B cell (primary cell): ENCODE results near the gene SEZ6L2. TPM values are rescaled to one million over a fixed set of nuclear protein-coding genes. Genes with fewer than 3 reads are reported as not detected.

Source experiments
- ATAC-seq: fragments of 200-7000 bp; cut with Tn5 transposase; one replicate; pipeline ENCODE4 v1.10.0; 2021; ENCODE audit warnings: low read depth, mild to moderate bottlenecking, moderate number of reproducible peaks, moderate library complexity
- CTCF ChIA-PET: fragments of 350-600 bp; sonication (Branson Sonifier 250); formaldehyde crosslinking; loops from one replicate; lab custom pipeline; 2021; ENCODE audit warnings: antibody characterized with exemption, inconsistent platforms; lab: Charles Lee
- POLR2A ChIA-PET: fragments of 350-600 bp; sonication (Branson Sonifier 250); formaldehyde crosslinking; loops from one replicate; lab custom pipeline; 2021; ENCODE audit warnings: antibody characterized with exemption; lab: Charles Lee
- DNase-seq: peaks from one replicate; pipeline ENCODE4 v3.0.0; 2013
- H2AFZ ChIP-seq: 2 replicates; pipeline ENCODE4 v1.6.1; 2012; ENCODE audit warnings: mild to moderate bottlenecking, low read depth, low read length; ENCODE audit not compliant: insufficient read depth, poor library complexity, severe bottlenecking
- H3K27ac ChIP-seq, 2 donors: 1 replicate in 1 of 2; 2 replicates in 1 of 2; pipeline ENCODE4 v1.5.1; 2012 to 2013; ENCODE audit warnings: low read length in 2 of 2, mild to moderate bottlenecking in 2 of 2, moderate library complexity in 1 of 2
- H3K27me3 ChIP-seq, 4 experiments: fragments of 200-600 bp in 1 of 4; sonication (generic) in 1 of 4; replicated peaks in 1 of 4; 1 replicate in 2 of 4; 2 replicates in 2 of 4; pipeline versions ENCODE4 v1.6.1 to v1.7.0; 2013 to 2016; ENCODE audit warnings: low read length in 3 of 4, mild to moderate bottlenecking in 2 of 4, mixed read lengths in 1 of 4, moderate library complexity in 1 of 4; ENCODE audit not compliant: insufficient read depth in 4 of 4, control insufficient read depth in 3 of 4; ENCODE audit errors: control extremely low read depth in 1 of 4
- H3K36me3 ChIP-seq, 2 experiments: replicated peaks in 1 of 2; 1 replicate in 1 of 2; 2 replicates in 1 of 2; pipeline versions ENCODE4 v1.6.1 to v1.7.1; 2013; ENCODE audit warnings: low read length in 1 of 2; ENCODE audit not compliant: insufficient read depth in 2 of 2, control insufficient read depth in 1 of 2; ENCODE audit errors: control extremely low read depth in 1 of 2, extremely low read depth in 1 of 2
- H3K4me1 ChIP-seq, 2 donors: fragments of 200-600 bp in 1 of 2; sonication (generic) in 1 of 2; 1 replicate in 1 of 2; 2 replicates in 1 of 2; pipeline versions ENCODE4 v1.5.1 to v1.6.1; 2013 to 2017; ENCODE audit warnings: low read length in 2 of 2; ENCODE audit not compliant: control insufficient read depth in 2 of 2, insufficient read depth in 2 of 2
- H3K4me2 ChIP-seq: replicated peaks from 2 replicates; pipeline ENCODE3; 2012; ENCODE audit warnings: mild to moderate bottlenecking, low read depth, low read length; ENCODE audit not compliant: poor library complexity, severe bottlenecking
- H3K4me3 ChIP-seq, 5 experiments: fragments of 200-600 bp in 1 of 5; sonication (generic) in 1 of 5; 1 replicate in 3 of 5; 2 replicates in 2 of 5; pipeline versions ENCODE4 v1.5.1 to v1.7.0; 2011 to 2016; ENCODE audit warnings: low read length in 4 of 5, mild to moderate bottlenecking in 4 of 5, low read depth in 2 of 5, control low read depth in 1 of 5, moderate library complexity in 1 of 5; ENCODE audit not compliant: insufficient read depth in 1 of 5; ENCODE audit errors: control extremely low read depth in 1 of 5, extremely low read depth in 1 of 5
- H3K79me2 ChIP-seq: fragments of 200-600 bp; sonication (generic); one replicate; pipeline ENCODE4 v1.6.0; 2016; ENCODE audit warnings: low read length; ENCODE audit not compliant: control insufficient read depth, insufficient read depth
- H3K9ac ChIP-seq: fragments of 200-600 bp; sonication (generic); 2 replicates; pipeline ENCODE4 v1.6.1; 2017; ENCODE audit warnings: mild to moderate bottlenecking, low read length, moderate library complexity
- H3K9me3 ChIP-seq, 3 donors: one replicate each; pipeline versions ENCODE4 v1.6.1 to v1.7.1; 2013; ENCODE audit warnings: low read length in 2 of 3; ENCODE audit not compliant: control insufficient read depth in 2 of 3, insufficient read depth in 1 of 3; ENCODE audit errors: control extremely low read depth in 1 of 3
- H4K20me1 ChIP-seq: 2 replicates; pipeline ENCODE4 v1.6.0; 2012; ENCODE audit warnings: mild to moderate bottlenecking, low read length; ENCODE audit not compliant: insufficient read depth, control insufficient read depth, poor library complexity, severe bottlenecking
- H3K27ac Mint-ChIP-seq: one replicate; pipeline ENCODE4 v1.8.0; 2021; ENCODE audit warnings: mixed read lengths
- H3K27me3 Mint-ChIP-seq: one replicate; pipeline ENCODE4 v1.8.0; 2021; ENCODE audit warnings: mixed read lengths
- H3K4me1 Mint-ChIP-seq: one replicate; pipeline ENCODE4 v1.8.0; 2021; ENCODE audit warnings: mixed read lengths
- H3K4me3 Mint-ChIP-seq: one replicate; pipeline ENCODE4 v1.8.0; 2021; ENCODE audit warnings: mixed read lengths
- H3K9me3 Mint-ChIP-seq: one replicate; pipeline ENCODE4 v1.8.0; 2022; ENCODE audit warnings: mixed read lengths; ENCODE audit not compliant: insufficient read depth
- CTCF ChIP-seq: fragments of 200-600 bp; IDR thresholded peaks from one replicate; pipeline ENCODE4 v1.8.0; 2022; ENCODE audit warnings: antibody characterized with exemption, mild to moderate bottlenecking
- EZH2 ChIP-seq: IDR thresholded peaks from 2 replicates; pipeline ENCODE4 v1.6.1; 2012; ENCODE audit warnings: borderline replicate concordance, low read depth, mild to moderate bottlenecking, moderate library complexity, low read length; ENCODE audit not compliant: insufficient read depth, poor library complexity, severe bottlenecking
- WGBS: methylation state at CpG from one replicate; pipeline ENCODE4 v1.1.5; 2013; ENCODE audit warnings: missing lambda C conversion rate; ENCODE audit not compliant: insufficient coverage; 5-methylcytosine and 5-hydroxymethylcytosine counted together
- intact Hi-C: fragments of 100-400 bp; cut with micrococcal nuclease; formaldehyde crosslinking; loops from one replicate; pipeline ENCODE4 v1.10.0; 2022
- polyA plus RNA-seq: library from polyadenylated mRNA; depleted of rRNA; stranded (reverse); fragments of >200 nt; gene quantifications from 2 replicates; pipeline ENCODE4 v1.2.3, GENCODE V29; 2012
- total RNA-seq, 2 donors: library from RNA; stranded (reverse); fragments of 120-200 nt in 1 of 2; gene quantifications; 1 replicate in 1 of 2; 2 replicates in 1 of 2; pipeline versions ENCODE4 v1.2.3 to v1.2.4, GENCODE V29; 2013 to 2022

Gene SEZ6L2
- total and polyA plus RNA-seq, 2 donors (not counting 1 experiment from before 2014, with no cell fraction given) = 0.10 TPM; not detected in 1

GRCh38 chr16:29925781-29926710 lies 26.7 kb upstream of the SEZ6L2 start, which contains the start of gene KCTD13:
TSS of gene KCTD13 (minus strand) at chr16:29926226. CDS start at chr16:29926033, 193 bp downstream.
- H3K4me2 ChIP-seq = peak within 1 kb of the TSS; percentile 89
- Mint-ChIP-seq H3K4me3 (peak within 1 kb of the TSS; percentile 91), H3K27ac (peak within 1 kb of the TSS; percentile 96), H3K27me3 (no peaks in the 10 kb centered on the region), H3K9me3 (no peaks in the 10 kb centered on the region), H3K4me1 (peaks cover 25% of the 10 kb centered on the region)
- DNase-seq (peak; percentile 94), ATAC-seq (peak; percentile 91)
- H3K79me2 ChIP-seq = peaks cover 29% of the 10 kb centered on the region
- intact Hi-C loops = loop anchor here (1.0 to 10.0 kb wide), 9 partner anchors 26 to 331 kb away; partner anchors contain the start of genes ASPHD1, CDIPT, INO80E and TAOK2
- H3K27ac ChIP-seq = peak within 1 kb of the TSS; percentile 80 to 84
- under 1% methylated on average over 89 of the region's 89 CpGs for WGBS
- peak within 1 kb of the TSS; percentile 90 for H3K9ac ChIP-seq
- H4K20me1 ChIP-seq = peaks cover 26% of the 10 kb centered on the region
- peak within 1 kb of the TSS; percentile 48 to 95 (median 84) for H3K4me3 ChIP-seq
- H3K4me1 ChIP-seq = peaks cover 14 to 21% of the 10 kb centered on the region in 2 donors
- peak within 1 kb of the TSS; percentile 96 for H2AFZ ChIP-seq
- no peaks in the 10 kb centered on the region for H3K27me3 ChIP-seq
- ChIA-PET CTCF (interaction anchor here (0.6 to 2.0 kb wide), 8 partner anchors 35 to 708 kb away, joined by 3 to 9 read pairs (median 5); partner anchors contain the start of genes CDIPT, TAOK2 and TMEM219), POLR2A (interaction anchor here (0.5 to 1.7 kb wide), 9 partner anchors 11 to 429 kb away, joined by 3 to 11 read pairs (median 3); partner anchors contain the start of genes CD2BP2, TAOK2, TBX6 and TMEM219)
- TF ChIP-seq EZH2 (no peak), CTCF (no peak)
- peaks cover 0 to 20% of the 10 kb centered on the region in 2 experiments for H3K36me3 ChIP-seq
- H3K9me3 ChIP-seq = no peaks in the 10 kb centered on the region
